Sigmoid colon (tissue), 7 donors: Measurements from ENCODE around the gene GALR2. TPM values are rescaled to one million over a fixed set of nuclear protein-coding genes. Genes with fewer than 3 reads are reported as not detected.
A peak's percentile ranks its signal among the peaks of the same experiment; 100 is the strongest.

ENCODE experiments used
- DNase-seq: peaks from one replicate; pipeline ENCODE4 v3.0.0-alpha.2; 2019
- H3K27ac ChIP-seq, 4 donors: fragments of 200-600 bp; sonication (generic); one replicate each; pipeline ENCODE4 v1.5.1; 2016 to 2019; ENCODE audit warnings: mild to moderate bottlenecking in 1 of 4
- H3K27me3 ChIP-seq, 3 donors: fragments of 200-600 bp; sonication (generic); one replicate each; pipeline ENCODE4 v1.5.1; 2019; ENCODE audit warnings: mild to moderate bottlenecking in 1 of 3
- H3K36me3 ChIP-seq, 4 donors: fragments of 200-600 bp; sonication (generic); one replicate each; pipeline ENCODE4 v1.5.1; 2016 to 2019
- H3K4me1 ChIP-seq, 4 donors: fragments of 200-600 bp; sonication (generic); one replicate each; pipeline ENCODE4 v1.5.1; 2017 to 2019
- H3K4me3 ChIP-seq, 4 donors: fragments of 200-600 bp; sonication (generic); one replicate each; pipeline ENCODE4 v1.5.1; 2017 to 2019; ENCODE audit warnings: mild to moderate bottlenecking in 2 of 4, moderate library complexity in 1 of 4
- H3K9me3 ChIP-seq, 4 donors: fragments of 200-600 bp in 3 of 4; sonication (generic) in 3 of 4; one replicate each; pipeline versions ENCODE4 v1.5.1 to v1.6.1; 2013 to 2019
- CTCF ChIP-seq, 4 experiments: fragments of 450-650 bp in 3 of 4; fragments of 200-600 bp in 1 of 4; IDR thresholded peaks; one replicate each; pipeline ENCODE4 v1.5.1; 2016 to 2019; ENCODE audit warnings: antibody characterized with exemption in 4 of 4, mild to moderate bottlenecking in 3 of 4, moderate library complexity in 2 of 4
- EP300 ChIP-seq, 4 donors: sonication (generic); formaldehyde crosslinking; IDR thresholded peaks; one replicate each; pipeline ENCODE4 v1.6.1; 2017; ENCODE audit warnings: antibody characterized with exemption in 4 of 4
- POLR2A ChIP-seq, 2 donors: fragments of 450-650 bp; IDR thresholded peaks; one replicate each; pipeline ENCODE4 v1.6.1; 2016; ENCODE audit warnings: antibody characterized with exemption in 2 of 2, mild to moderate bottlenecking in 2 of 2, moderate library complexity in 2 of 2
- POLR2AphosphoS5 ChIP-seq, 4 donors: sonication (generic); formaldehyde crosslinking; IDR thresholded peaks; one replicate each; pipeline ENCODE4 v1.6.1; 2017; ENCODE audit warnings: antibody characterized with exemption in 4 of 4
- WGBS, 2 donors: extraction: QIAGEN DNeasy Blood & Tissue Kit; methylation state at CpG; one replicate each; pipeline ENCODE4 v1.1.7; 2013; 5-methylcytosine and 5-hydroxymethylcytosine counted together
- intact Hi-C: fragments of 100-400 bp; cut with DNase I; formaldehyde crosslinking; loops from one replicate; pipeline ENCODE4 v1.15.1; 2023
- polyA plus RNA-seq, 3 donors: library from polyadenylated mRNA; stranded (reverse); fragments of 200-250 nt; gene quantifications; one replicate each; pipeline ENCODE4 v1.2.3, GENCODE V29; 2013
- total RNA-seq, 4 donors: library from RNA; depleted of rRNA; stranded (reverse); fragments of >200 nt; gene quantifications; one replicate each; pipeline ENCODE4 v1.1.0, GENCODE V29; 2016
- donor health status: healthy with polysubstance abuse.
- donor health status: Bipolar disorder and iron deficiency.
- donor health status: healthy.

GALR2 gene
- total RNA-seq: 10 to 100 TPM in 1 of 4 donors, 1 to 10 TPM in 3; 5.4 to 20.2 (median 8.2) TPM
- polyA plus RNA-seq: 1 to 10 TPM in 1 of 3 donors, not detected in 2; 1.6 TPM

DNA sequence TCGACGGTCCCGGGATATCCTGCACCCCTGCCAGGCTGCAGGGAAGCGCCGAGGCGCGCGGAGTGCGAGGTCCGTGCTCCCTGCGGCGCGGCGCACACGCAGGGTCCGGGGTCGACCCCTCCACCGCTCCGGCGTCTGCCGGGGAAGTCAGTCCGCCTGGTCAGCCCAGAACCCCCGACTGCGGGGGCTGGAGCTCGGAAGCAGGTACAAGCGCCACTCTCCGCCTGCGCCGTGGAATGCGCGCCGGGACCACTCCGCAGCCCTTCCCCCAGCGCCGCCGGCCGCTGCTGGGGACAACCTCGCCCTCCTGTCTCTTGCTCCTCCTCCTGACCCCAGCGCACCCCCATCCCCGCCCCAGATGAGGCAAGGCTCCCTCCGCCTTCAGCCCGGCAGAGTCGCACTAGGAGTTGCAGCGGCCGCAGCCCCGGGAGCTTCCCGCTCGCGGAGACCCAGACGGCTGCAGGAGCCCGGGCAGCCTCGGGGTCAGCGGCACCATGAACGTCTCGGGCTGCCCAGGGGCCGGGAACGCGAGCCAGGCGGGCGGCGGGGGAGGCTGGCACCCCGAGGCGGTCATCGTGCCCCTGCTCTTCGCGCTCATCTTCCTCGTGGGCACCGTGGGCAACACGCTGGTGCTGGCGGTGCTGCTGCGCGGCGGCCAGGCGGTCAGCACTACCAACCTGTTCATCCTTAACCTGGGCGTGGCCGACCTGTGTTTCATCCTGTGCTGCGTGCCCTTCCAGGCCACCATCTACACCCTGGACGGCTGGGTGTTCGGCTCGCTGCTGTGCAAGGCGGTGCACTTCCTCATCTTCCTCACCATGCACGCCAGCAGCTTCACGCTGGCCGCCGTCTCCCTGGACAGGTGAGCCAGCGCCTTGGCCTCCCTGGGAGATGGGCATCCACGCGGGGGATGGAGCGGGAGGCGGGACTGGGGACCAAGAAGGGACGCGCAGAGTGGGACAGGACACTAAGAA lies at the start of gene GALR2:
Gene GALR2 (plus strand): TSS at position 392 of the 974 bp plus-strand sequence. CDS start 103 bp downstream, at position 495.
- Histone ChIP-seq H3K4me1 (peaks cover 3 to 66% (median 60%) of the 10 kb centered on the region in 4 donors), H3K4me3 (peak within 1 kb of the TSS; percentile 5 to 41 (median 26)), H3K9me3 (no peaks in the 10 kb centered on the region), H3K36me3 (peaks cover 0 to 9% (median 0%) of the 10 kb centered on the region in 4 donors), H3K27me3 (peaks cover 36 to 63% (median 59%) of the 10 kb centered on the region in 3 donors), H3K27ac (no peak within 1 kb of the TSS)
- TF ChIP-seq CTCF (IDR thresholded peaks at IDR 0.05) (no peak), POLR2A (IDR thresholded peaks at IDR 0.05) (no peak), EP300 (IDR thresholded peaks at IDR 0.05) (no peak), POLR2AphosphoS5 (IDR thresholded peaks at IDR 0.05) (peak in 1 of 4 donors; percentile 22)
- 4 to 5% methylated on average over 92 of the region's 92 CpGs for WGBS, 2 donors
- DNase-seq: no peak
- intact Hi-C loops: loop anchor here (10.0 kb wide), 1 partner anchor 170 kb away; the partner anchor contains the start of gene MRPL38

DNA sequence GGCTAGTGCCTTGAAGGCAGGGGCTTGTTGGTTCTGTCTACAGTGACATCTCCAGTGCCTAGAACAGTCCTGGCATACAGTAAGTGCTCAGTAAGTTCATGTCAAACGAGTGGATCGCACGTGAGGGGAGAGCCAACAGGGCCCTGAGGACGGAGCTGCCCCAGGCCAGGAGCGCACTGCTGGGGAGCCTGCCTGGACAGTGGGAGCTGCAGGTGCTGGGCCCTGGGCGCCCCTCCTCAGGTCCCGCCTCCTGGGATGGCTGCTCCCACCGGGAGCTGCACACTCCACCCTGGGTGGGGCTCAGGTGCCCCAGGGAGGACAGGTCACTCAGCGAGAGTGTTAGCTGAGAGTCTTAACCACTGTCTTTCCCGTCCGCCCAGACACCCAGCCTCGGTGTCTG lies 49.3 kb upstream of the GALR2 start:
- intact Hi-C loops: no loop called here
- H3K4me1 ChIP-seq: peaks cover 0 to 10% (median 4%) of the 10 kb centered on the region in 4 donors
- TF ChIP-seq CTCF (IDR thresholded peaks at IDR 0.05) (no peak), POLR2A (IDR thresholded peaks at IDR 0.05) (no peak), EP300 (IDR thresholded peaks at IDR 0.05) (no peak), POLR2AphosphoS5 (IDR thresholded peaks at IDR 0.05) (no peak)
- H3K9me3 ChIP-seq: no peaks in the 10 kb centered on the region
- H3K36me3 ChIP-seq: no peaks in the 10 kb centered on the region
- H3K27me3 ChIP-seq: no peaks in the 10 kb centered on the region
- no peak for DNase-seq
- H3K27ac ChIP-seq: no peak overlapping the region
- H3K4me3 ChIP-seq: peak overlapping the region in 1 of 4 donors; percentile 43
- WGBS, 2 donors: 61 to 85% methylated on average over 12 of the region's 12 CpGs

GRCh38 chr17:76026714-76027158 lies 47.8 kb upstream of the GALR2 start:
- H3K27ac ChIP-seq: peak overlapping the region in 3 of 4 donors; percentile 49 to 64 (median 56)
- no peaks in the 10 kb centered on the region for H3K9me3 ChIP-seq
- TF ChIP-seq POLR2A (IDR thresholded peaks at IDR 0.05) (no peak), CTCF (IDR thresholded peaks at IDR 0.05) (no peak), POLR2AphosphoS5 (IDR thresholded peaks at IDR 0.05) (no peak), EP300 (IDR thresholded peaks at IDR 0.05) (no peak)
- DNase-seq: no peak
- 14 to 59% methylated on average over 15 of the region's 15 CpGs for WGBS, 2 donors
- no peaks in the 10 kb centered on the region for H3K36me3 ChIP-seq
- peaks cover 0 to 10% (median 4%) of the 10 kb centered on the region in 4 donors for H3K4me1 ChIP-seq
- no peaks in the 10 kb centered on the region for H3K27me3 ChIP-seq
- intact Hi-C loops: no loop called here
- H3K4me3 ChIP-seq: peak overlapping the region; percentile 16 to 43 (median 32)

GRCh38 chr17:76027159-76027839 lies 47.3 kb upstream of the GALR2 start, which contains the start of gene EVPL:
EVPL (minus strand) TSS chr17:76027306; CDS start chr17:76027198, 108 bp downstream.
- WGBS, 2 donors: 13 to 73% methylated on average over 24 of the region's 24 CpGs
- H3K4me1 ChIP-seq: peaks cover 0 to 14% (median 5%) of the 10 kb centered on the region in 4 donors
- TF ChIP-seq CTCF (IDR thresholded peaks at IDR 0.05) (no peak), POLR2A (IDR thresholded peaks at IDR 0.05) (peak in 1 of 2 donors; percentile 40)
- intact Hi-C loops: no loop called here
- H3K27ac ChIP-seq: peak within 1 kb of the TSS in 3 of 4 donors; percentile 49 to 64 (median 56)
- no peaks in the 10 kb centered on the region for H3K27me3 ChIP-seq
- no peak for DNase-seq
- H3K9me3 ChIP-seq: no peaks in the 10 kb centered on the region
- H3K36me3 ChIP-seq: no peaks in the 10 kb centered on the region
- H3K4me3 ChIP-seq: peak within 1 kb of the TSS; percentile 16 to 43 (median 32)
